H9 (cell line): Measurements from ENCODE around the gene SERPINA5. TPM values are rescaled to one million over a fixed set of nuclear protein-coding genes. Genes with fewer than 3 reads are reported as not detected.
A peak's percentile ranks its signal among the peaks of the same experiment; 100 is the strongest.

Source experiments
- DNase-seq: peaks from one replicate; pipeline ENCODE4 v3.0.0-alpha.2; 2017
- H2AFZ ChIP-seq: one replicate; pipeline ENCODE4 v1.6.1; 2013; ENCODE audit warnings: mild to moderate bottlenecking, low read length, control low read depth, moderate library complexity
- H2AK5ac ChIP-seq: 2 replicates; pipeline ENCODE4 v1.6.1; 2013; ENCODE audit warnings: low read length, control low read depth, mixed read lengths; ENCODE audit not compliant: insufficient read length
- H2BK120ac ChIP-seq: one replicate; pipeline ENCODE4 v1.6.1; 2013; ENCODE audit warnings: low read depth, mild to moderate bottlenecking, low read length, control low read depth, inconsistent platforms; ENCODE audit not compliant: poor library complexity, severe bottlenecking
- H2BK12ac ChIP-seq: 2 replicates; pipeline ENCODE4 v1.6.1; 2013; ENCODE audit warnings: low read length, control low read depth, mixed read lengths, low read depth; ENCODE audit not compliant: insufficient read length
- H2BK15ac ChIP-seq: 2 replicates; pipeline ENCODE4 v1.6.1; 2013; ENCODE audit warnings: low read depth, low read length, control low read depth
- H2BK20ac ChIP-seq: one replicate; pipeline ENCODE4 v1.6.1; 2013; ENCODE audit warnings: low read depth, mild to moderate bottlenecking, low read length, control low read depth, inconsistent platforms; ENCODE audit not compliant: poor library complexity, severe bottlenecking
- H2BK5ac ChIP-seq: 2 replicates; pipeline ENCODE4 v1.6.1; 2013; ENCODE audit warnings: low read length, control low read depth, mixed read lengths; ENCODE audit not compliant: insufficient read length
- H3K14ac ChIP-seq: 2 replicates; pipeline ENCODE4 v1.6.1; 2013; ENCODE audit warnings: low read length, control low read depth; ENCODE audit not compliant: insufficient read depth
- H3K18ac ChIP-seq: 2 replicates; pipeline ENCODE4 v1.6.1; 2013; ENCODE audit warnings: low read depth, mild to moderate bottlenecking, mixed read lengths, low read length, control low read depth; ENCODE audit not compliant: insufficient read length
- H3K23ac ChIP-seq: 2 replicates; pipeline ENCODE4 v1.6.1; 2013; ENCODE audit warnings: low read length, control low read depth, mixed read lengths, low read depth; ENCODE audit not compliant: insufficient read length
- H3K23me2 ChIP-seq: 2 replicates; pipeline ENCODE4 v1.6.1; 2013; ENCODE audit warnings: low read depth, mild to moderate bottlenecking, mixed read lengths, low read length, control low read depth; ENCODE audit not compliant: insufficient read length, poor library complexity, severe bottlenecking
- H3K27ac ChIP-seq: 2 replicates; pipeline ENCODE4 v1.5.1; 2013; ENCODE audit warnings: low read length, control low read depth, mixed read lengths, low read depth; ENCODE audit not compliant: insufficient read length
- H3K27me3 ChIP-seq: 2 replicates; pipeline ENCODE4 v1.6.1; 2013; ENCODE audit warnings: low read length, control low read depth, inconsistent platforms; ENCODE audit not compliant: insufficient read depth
- H3K4ac ChIP-seq: 2 replicates; pipeline ENCODE4 v1.6.1; 2013; ENCODE audit warnings: low read depth, mild to moderate bottlenecking, control low read depth, inconsistent platforms, low read length, moderate library complexity
- H3K4me1 ChIP-seq: 2 replicates; pipeline ENCODE4 v1.6.1; 2013; ENCODE audit warnings: low read length, control low read depth, inconsistent platforms; ENCODE audit not compliant: insufficient read depth
- H3K4me2 ChIP-seq: 2 replicates; pipeline ENCODE4 v1.6.1; 2013; ENCODE audit warnings: low read length, control low read depth, mixed read lengths; ENCODE audit not compliant: insufficient read length, insufficient read depth
- H3K56ac ChIP-seq: 2 replicates; pipeline ENCODE4 v1.6.1; 2013; ENCODE audit warnings: low read depth, mild to moderate bottlenecking, mixed read lengths, low read length, control low read depth; ENCODE audit not compliant: insufficient read length
- H3K79me1 ChIP-seq: 2 replicates; pipeline ENCODE4 v1.6.1; 2013; ENCODE audit warnings: low read depth, mild to moderate bottlenecking, moderate library complexity, low read length, control low read depth, inconsistent platforms; ENCODE audit not compliant: insufficient read depth, poor library complexity, severe bottlenecking
- H3K79me2 ChIP-seq: 2 replicates; pipeline ENCODE4 v1.6.1; 2013; ENCODE audit warnings: low read length, control low read depth, inconsistent platforms; ENCODE audit not compliant: insufficient read depth
- H3K9ac ChIP-seq: 2 replicates; pipeline ENCODE4 v1.6.1; 2013; ENCODE audit warnings: low read length, control low read depth, mixed read lengths; ENCODE audit not compliant: insufficient read length; ENCODE audit errors: extremely low read depth
- H3K9me3 ChIP-seq: one replicate; pipeline ENCODE4 v1.6.1; 2013; ENCODE audit warnings: low read depth, low read length, inconsistent platforms; ENCODE audit not compliant: control insufficient read depth
- H3T11ph ChIP-seq: one replicate; pipeline ENCODE4 v1.6.1; 2013; ENCODE audit warnings: mild to moderate bottlenecking, low read length, control low read depth, inconsistent platforms
- H4K20me1 ChIP-seq: one replicate; pipeline ENCODE4 v1.6.1; 2013; ENCODE audit not compliant: control insufficient read depth, insufficient read length, insufficient read depth
- H4K5ac ChIP-seq: 2 replicates; pipeline ENCODE4 v1.6.1; 2013; ENCODE audit warnings: low read depth, mild to moderate bottlenecking, mixed read lengths, low read length, control low read depth; ENCODE audit not compliant: insufficient read length
- H4K8ac ChIP-seq: replicated peaks from 2 replicates; pipeline ENCODE4 v1.6.1; 2013; ENCODE audit warnings: low read length, control low read depth, mixed read lengths, low read depth; ENCODE audit not compliant: insufficient read length
- H4K91ac ChIP-seq: 2 replicates; pipeline ENCODE4 v1.6.1; 2013; ENCODE audit warnings: low read depth, mild to moderate bottlenecking, moderate library complexity, mixed read lengths, low read length, control low read depth; ENCODE audit not compliant: insufficient read length
- H3K27ac Mint-ChIP-seq, 3 experiments: 2 replicates in 2 of 3; 3 replicates in 1 of 3; pipeline ENCODE4 v1.8.0; 2020 to 2021; ENCODE audit warnings: mixed read lengths in 3 of 3, mild to moderate bottlenecking in 1 of 3, moderate library complexity in 1 of 3
- H3K27me3 Mint-ChIP-seq: 2 replicates; pipeline ENCODE4 v1.8.0; 2021; ENCODE audit warnings: low read depth, mild to moderate bottlenecking, moderate library complexity, mixed read lengths
- H3K36me3 Mint-ChIP-seq, 3 experiments: 2 replicates in 2 of 3; 3 replicates in 1 of 3; pipeline ENCODE4 v1.8.0; 2020 to 2021; ENCODE audit warnings: low read depth in 3 of 3, mixed read lengths in 3 of 3; ENCODE audit not compliant: insufficient read depth in 1 of 3
- H3K4me1 Mint-ChIP-seq, 2 experiments: 2 replicates each; pipeline ENCODE4 v1.8.0; 2020; ENCODE audit warnings: mixed read lengths in 2 of 2
- H3K4me3 Mint-ChIP-seq, 2 experiments: 2 replicates in 1 of 2; 3 replicates in 1 of 2; pipeline ENCODE4 v1.8.0; 2020 to 2021; ENCODE audit warnings: mild to moderate bottlenecking in 2 of 2, mixed read lengths in 2 of 2, moderate library complexity in 1 of 2
- H3K9me3 Mint-ChIP-seq, 2 experiments: 2 replicates in 1 of 2; 3 replicates in 1 of 2; pipeline ENCODE4 v1.8.0; 2020; ENCODE audit warnings: mild to moderate bottlenecking in 2 of 2, mixed read lengths in 2 of 2, moderate library complexity in 1 of 2
- WGBS: extraction: QIAGEN DNeasy Blood & Tissue Kit; methylation state at CpG from one replicate; pipeline ENCODE4 v1.1.7; 2013; ENCODE audit warnings: missing lambda C conversion rate, low lambda C conversion rate, mixed read lengths; ENCODE audit not compliant: insufficient read length; ENCODE audit errors: extremely low coverage; 5-methylcytosine and 5-hydroxymethylcytosine counted together
- total RNA-seq: library from RNA; stranded (reverse); gene quantifications from 2 replicates; pipeline ENCODE4 v1.2.1, GENCODE V29; 2021
- TF ChIP-seq, protein P1 (sequence below): fragments of 200-600 bp; sonication (generic); conservative IDR thresholded peaks from 3 replicates; pipeline ENCODE4 v1.8.0; 2021; ENCODE audit warnings: antibody characterized with exemption, mild to moderate bottlenecking

The SERPINA5 gene
- total RNA-seq, 1 experiment from 2014 or later, result 1.1 TPM

GRCh38 chr14:94640721-94641631 lies 59.8 kb downstream of the SERPINA5 start:
- no peak overlapping the region for H2AFZ ChIP-seq
- no peak overlapping the region for H2BK120ac ChIP-seq
- H3T11ph ChIP-seq, result no peak overlapping the region
- Mint-ChIP-seq H3K27ac (no peak overlapping the region), H3K27me3 (peaks cover 4% of the 10 kb centered on the region), H3K4me1 (peaks cover 3% of the 10 kb centered on the region in 2 experiments; a peak in 2 of 4 replicates), H3K36me3 (no peaks in the 10 kb centered on the region), H3K9me3 (no peaks in the 10 kb centered on the region; a peak in 1 of 5 replicates), H3K4me3 (no peak overlapping the region)
- no peak overlapping the region for H3K56ac ChIP-seq
- no peak overlapping the region for H4K91ac ChIP-seq
- H4K5ac ChIP-seq, result no peak overlapping the region
- no CpG with 5 or more reads among the region's 10 CpGs for whole genome bisulfite sequencing
- TF ChIP-seq, protein P1, sequence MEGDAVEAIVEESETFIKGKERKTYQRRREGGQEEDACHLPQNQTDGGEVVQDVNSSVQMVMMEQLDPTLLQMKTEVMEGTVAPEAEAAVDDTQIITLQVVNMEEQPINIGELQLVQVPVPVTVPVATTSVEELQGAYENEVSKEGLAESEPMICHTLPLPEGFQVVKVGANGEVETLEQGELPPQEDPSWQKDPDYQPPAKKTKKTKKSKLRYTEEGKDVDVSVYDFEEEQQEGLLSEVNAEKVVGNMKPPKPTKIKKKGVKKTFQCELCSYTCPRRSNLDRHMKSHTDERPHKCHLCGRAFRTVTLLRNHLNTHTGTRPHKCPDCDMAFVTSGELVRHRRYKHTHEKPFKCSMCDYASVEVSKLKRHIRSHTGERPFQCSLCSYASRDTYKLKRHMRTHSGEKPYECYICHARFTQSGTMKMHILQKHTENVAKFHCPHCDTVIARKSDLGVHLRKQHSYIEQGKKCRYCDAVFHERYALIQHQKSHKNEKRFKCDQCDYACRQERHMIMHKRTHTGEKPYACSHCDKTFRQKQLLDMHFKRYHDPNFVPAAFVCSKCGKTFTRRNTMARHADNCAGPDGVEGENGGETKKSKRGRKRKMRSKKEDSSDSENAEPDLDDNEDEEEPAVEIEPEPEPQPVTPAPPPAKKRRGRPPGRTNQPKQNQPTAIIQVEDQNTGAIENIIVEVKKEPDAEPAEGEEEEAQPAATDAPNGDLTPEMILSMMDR, result no peak
- no peaks in the 10 kb centered on the region for H3K9me3 ChIP-seq
- no peak overlapping the region for H3K27ac ChIP-seq
- H3K4ac ChIP-seq, result no peak overlapping the region
- no peaks in the 10 kb centered on the region for H3K27me3 ChIP-seq
- H3K4me2 ChIP-seq, result no peak overlapping the region
- no peak overlapping the region for H2BK5ac ChIP-seq
- no peak overlapping the region for H2AK5ac ChIP-seq
- H3K14ac ChIP-seq, result no peak overlapping the region
- H2BK20ac ChIP-seq, result no peak overlapping the region
- no peaks in the 10 kb centered on the region for H3K79me1 ChIP-seq
- DNase-seq, result no peak
- H3K9ac ChIP-seq, result no peak overlapping the region
- H2BK12ac ChIP-seq, result no peak overlapping the region
- no peak overlapping the region for H3K23ac ChIP-seq
- H3K23me2 ChIP-seq, result no peaks in the 10 kb centered on the region
- no peak overlapping the region for H2BK15ac ChIP-seq
- no peak overlapping the region for H4K8ac ChIP-seq
- no peaks in the 10 kb centered on the region for H4K20me1 ChIP-seq
- no peaks in the 10 kb centered on the region for H3K4me1 ChIP-seq
- no peaks in the 10 kb centered on the region for H3K79me2 ChIP-seq
- H3K18ac ChIP-seq, result peak overlapping the region; percentile 31
